Measurements from ENCODE around the gene PHOSPHO2. TPM values are rescaled to one million over a fixed set of nuclear protein-coding genes. Genes with fewer than 3 reads are reported as not detected.

PHOSPHO2 gene
- total and polyA plus RNA-seq, 10 of the 15 experiments (the other 5 are each of a cell fraction or from before 2014, with no cell fraction given), result 2.7 to 7.6 (median 4.2) TPM

GRCh38 chr2:169727065-169727464, 32.8 kb downstream of the PHOSPHO2 start:
- Histone ChIP-seq H3K27me3 (replicated peaks in 1 of 2; ENCODE audit: control insufficient read depth in 2 of 2, insufficient read depth in 2 of 2, low read length in 1 of 2) (no peaks in the 10 kb centered on the region), H3K36me3 (ENCODE audit: control insufficient read depth in 2 of 2, insufficient read depth in 2 of 2, low read length in 1 of 2) (no peaks in the 10 kb centered on the region), H3K9me3 (replicated peaks; ENCODE audit: control insufficient read depth, insufficient read depth, low read length) (no peaks in the 10 kb centered on the region), H3K4me2 (ENCODE audit: control insufficient read depth, insufficient read depth) (no peak overlapping the region), H3K79me2 (ENCODE audit: control insufficient read depth, insufficient read depth, low read length) (no peaks in the 10 kb centered on the region), H2AFZ (ENCODE audit: control insufficient read depth, low read depth, low read length) (no peak overlapping the region), H3K9ac (ENCODE audit: control insufficient read depth, insufficient read depth, low read length) (no peak overlapping the region), H4K20me1 (ENCODE audit: control insufficient read depth, insufficient read depth) (no peaks in the 10 kb centered on the region), H3K4me3 (no peak overlapping the region), H3K27ac (ENCODE audit: control insufficient read depth, insufficient read depth) (no peak overlapping the region), H3K4me1 (ENCODE audit: control insufficient read depth, insufficient read depth, low read length) (no peaks in the 10 kb centered on the region)
- FAIRE-seq, result no peak
- no peak for DNase-seq (ENCODE audit: low read depth, low spot score)
- ATAC-seq, result no peak
- TF ChIP-seq NFIC (IDR thresholded peaks at IDR 0.05; ENCODE audit: low read depth, low read length), result no peak
- no peak for TF ChIP-seq PAX5 (IDR thresholded peaks at IDR 0.05; ENCODE audit: borderline replicate concordance, low read depth, low read length)
- no peak for TF ChIP-seq PKNOX1 (IDR thresholded peaks at IDR 0.05)
- TF ChIP-seq NFYB (IDR thresholded peaks at IDR 0.05; ENCODE audit: insufficient read depth, low read depth, low read length), result no peak
- no peak for TF ChIP-seq MEF2B (IDR thresholded peaks at IDR 0.05; ENCODE audit: partially characterized antibody, poor library complexity, severe bottlenecking)
- TF ChIP-seq MAX (IDR thresholded peaks at IDR 0.05; ENCODE audit: low read depth, low read length), result no peak
- TF ChIP-seq NBN (IDR thresholded peaks at IDR 0.05), result no peak
- no peak for TF ChIP-seq TBL1XR1 (IDR thresholded peaks at IDR 0.05; ENCODE audit: low read depth, low read length)
- TF ChIP-seq IRF4 (IDR thresholded peaks at IDR 0.05; ENCODE audit: low read depth, low read length), result no peak
- TF ChIP-seq, protein P1, sequence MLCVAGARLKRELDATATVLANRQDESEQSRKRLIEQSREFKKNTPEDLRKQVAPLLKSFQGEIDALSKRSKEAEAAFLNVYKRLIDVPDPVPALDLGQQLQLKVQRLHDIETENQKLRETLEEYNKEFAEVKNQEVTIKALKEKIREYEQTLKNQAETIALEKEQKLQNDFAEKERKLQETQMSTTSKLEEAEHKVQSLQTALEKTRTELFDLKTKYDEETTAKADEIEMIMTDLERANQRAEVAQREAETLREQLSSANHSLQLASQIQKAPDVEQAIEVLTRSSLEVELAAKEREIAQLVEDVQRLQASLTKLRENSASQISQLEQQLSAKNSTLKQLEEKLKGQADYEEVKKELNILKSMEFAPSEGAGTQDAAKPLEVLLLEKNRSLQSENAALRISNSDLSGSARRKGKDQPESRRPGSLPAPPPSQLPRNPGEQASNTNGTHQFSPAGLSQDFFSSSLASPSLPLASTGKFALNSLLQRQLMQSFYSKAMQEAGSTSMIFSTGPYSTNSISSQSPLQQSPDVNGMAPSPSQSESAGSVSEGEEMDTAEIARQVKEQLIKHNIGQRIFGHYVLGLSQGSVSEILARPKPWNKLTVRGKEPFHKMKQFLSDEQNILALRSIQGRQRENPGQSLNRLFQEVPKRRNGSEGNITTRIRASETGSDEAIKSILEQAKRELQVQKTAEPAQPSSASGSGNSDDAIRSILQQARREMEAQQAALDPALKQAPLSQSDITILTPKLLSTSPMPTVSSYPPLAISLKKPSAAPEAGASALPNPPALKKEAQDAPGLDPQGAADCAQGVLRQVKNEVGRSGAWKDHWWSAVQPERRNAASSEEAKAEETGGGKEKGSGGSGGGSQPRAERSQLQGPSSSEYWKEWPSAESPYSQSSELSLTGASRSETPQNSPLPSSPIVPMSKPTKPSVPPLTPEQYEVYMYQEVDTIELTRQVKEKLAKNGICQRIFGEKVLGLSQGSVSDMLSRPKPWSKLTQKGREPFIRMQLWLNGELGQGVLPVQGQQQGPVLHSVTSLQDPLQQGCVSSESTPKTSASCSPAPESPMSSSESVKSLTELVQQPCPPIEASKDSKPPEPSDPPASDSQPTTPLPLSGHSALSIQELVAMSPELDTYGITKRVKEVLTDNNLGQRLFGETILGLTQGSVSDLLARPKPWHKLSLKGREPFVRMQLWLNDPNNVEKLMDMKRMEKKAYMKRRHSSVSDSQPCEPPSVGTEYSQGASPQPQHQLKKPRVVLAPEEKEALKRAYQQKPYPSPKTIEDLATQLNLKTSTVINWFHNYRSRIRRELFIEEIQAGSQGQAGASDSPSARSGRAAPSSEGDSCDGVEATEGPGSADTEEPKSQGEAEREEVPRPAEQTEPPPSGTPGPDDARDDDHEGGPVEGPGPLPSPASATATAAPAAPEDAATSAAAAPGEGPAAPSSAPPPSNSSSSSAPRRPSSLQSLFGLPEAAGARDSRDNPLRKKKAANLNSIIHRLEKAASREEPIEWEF (IDR thresholded peaks at IDR 0.05; ENCODE audit: insufficient replicate concordance, low read depth, low read length), result no peak
- TF ChIP-seq BRCA1 (IDR thresholded peaks at IDR 0.05; ENCODE audit: low read depth, low read length), result no peak
- ChIA-PET SMC1A (ENCODE audit: uncharacterized antibody, unreplicated experiment) (interaction anchor here (2.0 kb wide), 1 partner anchor 10 kb away, joined by 10 read pairs; no protein-coding TSS in a partner anchor), CTCF (interaction anchor here (0.6 to 0.7 kb wide), 3 partner anchors 17 to 154 kb away, joined by 3 to 4 read pairs (median 3); partner anchors contain the start of gene FASTKD1), POLR2A (no interaction called here), RAD21 (ENCODE audit: unreplicated experiment) (no interaction called here)
- intact Hi-C loops (cut with micrococcal nuclease; ENCODE audit: unreplicated experiment), result no loop called here
- BruUV-seq (replicated peaks), result no TSS peak
- 85% methylated on average over 5 of the region's 5 CpGs for WGBS (ENCODE audit: insufficient coverage, insufficient replicate concordance, low lambda C conversion rate, missing lambda C conversion rate)
- in situ Hi-C loops (cut with MboI), result no loop called here
